WTC11 (cell line): Measurements from ENCODE around the gene PUS1. TPM values are rescaled to one million over a fixed set of nuclear protein-coding genes. Genes with fewer than 3 reads are reported as not detected.

Experiments
- ATAC-seq: fragments of 200-7000 bp; cut with Tn5 transposase; 2 replicates; pipeline ENCODE4 v1.10.0; 2021; ENCODE audit warnings: mild to moderate bottlenecking, moderate library complexity
- CTCF ChIA-PET: fragments of 300-600 bp; sonication (Branson Sonifier 250); formaldehyde crosslinking; loops from one replicate; lab custom pipeline; 2021; ENCODE audit warnings: antibody characterized with exemption; lab: Charles Lee
- POLR2A ChIA-PET: fragments of 350-600 bp; sonication (Branson Sonifier 250); formaldehyde crosslinking; loops from one replicate; lab custom pipeline; 2021; ENCODE audit warnings: antibody characterized with exemption; lab: Charles Lee
- DNase-seq: peaks from one replicate; pipeline ENCODE4 v3.0.0; 2021; ENCODE audit warnings: low spot score
- H3K27ac Mint-ChIP-seq: 2 replicates; pipeline ENCODE4 v1.8.0; 2021; ENCODE audit warnings: mixed read lengths
- H3K27me3 Mint-ChIP-seq: 2 replicates; pipeline ENCODE4 v1.8.0; 2021; ENCODE audit warnings: low read depth, mild to moderate bottlenecking, moderate library complexity, mixed read lengths
- H3K36me3 Mint-ChIP-seq: 2 replicates; pipeline ENCODE4 v1.8.0; 2021; ENCODE audit warnings: mixed read lengths
- H3K4me1 Mint-ChIP-seq: 2 replicates; pipeline ENCODE4 v1.8.0; 2022; ENCODE audit warnings: mixed read lengths
- H3K4me3 Mint-ChIP-seq: 2 replicates; pipeline ENCODE4 v1.8.0; 2021; ENCODE audit warnings: mild to moderate bottlenecking, moderate library complexity, mixed read lengths
- H3K9me3 Mint-ChIP-seq: 2 replicates; pipeline ENCODE4 v1.8.0; 2021; ENCODE audit warnings: mixed read lengths
- AR ChIP-seq: fragments of 250-450 bp; sonication (Bioruptor Pico); IDR thresholded peaks from 2 replicates; pipeline ENCODE4 v1.9.0; 2021; ENCODE audit warnings: mild to moderate bottlenecking
- ATF1 ChIP-seq: sonication (generic); formaldehyde crosslinking; IDR thresholded peaks from 2 replicates; pipeline ENCODE4 v1.8.1; 2023; ENCODE audit warnings: mild to moderate bottlenecking, moderate library complexity, missing genetic modification reagents
- ATF2 ChIP-seq: sonication (generic); formaldehyde crosslinking; IDR thresholded peaks from 2 replicates; pipeline ENCODE4 v1.8.1; 2022; ENCODE audit warnings: low read depth, missing genetic modification reagents, borderline replicate concordance
- ATF6 ChIP-seq: sonication (generic); formaldehyde crosslinking; IDR thresholded peaks from 2 replicates; pipeline ENCODE4 v1.8.1; 2023; ENCODE audit warnings: mild to moderate bottlenecking, missing genetic modification reagents
- FOXP1 ChIP-seq: sonication (generic); formaldehyde crosslinking; IDR thresholded peaks from 2 replicates; pipeline ENCODE4 v1.8.0; 2022; ENCODE audit warnings: missing genetic modification reagents, mild to moderate bottlenecking, moderate library complexity, borderline replicate concordance
- GRHL2 ChIP-seq: fragments of 250-450 bp; sonication (Bioruptor Pico); IDR thresholded peaks from 2 replicates; pipeline ENCODE4 v1.8.0; 2022; ENCODE audit warnings: mild to moderate bottlenecking, moderate library complexity; ENCODE audit not compliant: insufficient replicate concordance, severe bottlenecking
- GTF2I ChIP-seq: fragments of 250-450 bp; sonication (Bioruptor Pico); conservative IDR thresholded peaks from 2 replicates; pipeline ENCODE4 v1.4.0; 2021; ENCODE audit warnings: mild to moderate bottlenecking
- HMGA2 ChIP-seq: fragments of 250-450 bp; sonication (Bioruptor Pico); IDR thresholded peaks from 2 replicates; pipeline ENCODE4 v1.4.0; 2021; ENCODE audit warnings: mild to moderate bottlenecking, moderate library complexity
- JAZF1 ChIP-seq: fragments of 250-450 bp; sonication (Bioruptor Pico); IDR thresholded peaks from 2 replicates; pipeline ENCODE4 v1.9.0; 2021; ENCODE audit warnings: moderate library complexity, mild to moderate bottlenecking, inconsistent platforms
- OVOL2 ChIP-seq: fragments of 250-450 bp; sonication (Bioruptor Pico); IDR thresholded peaks from 2 replicates; pipeline ENCODE4 v1.9.0; 2021; ENCODE audit warnings: mild to moderate bottlenecking, borderline replicate concordance
- PRDM15 ChIP-seq: sonication (generic); formaldehyde crosslinking; IDR thresholded peaks from 2 replicates; pipeline ENCODE4 v1.8.0; 2022; ENCODE audit warnings: missing genetic modification reagents
- STAT6 ChIP-seq: sonication (generic); formaldehyde crosslinking; conservative IDR thresholded peaks from 2 replicates; pipeline ENCODE4 v1.8.1; 2023; ENCODE audit warnings: mild to moderate bottlenecking, low read depth, missing genetic modification reagents, moderate library complexity
- TEAD1 ChIP-seq: sonication (generic); formaldehyde crosslinking; IDR thresholded peaks from 2 replicates; pipeline ENCODE4 v1.8.0; 2022; ENCODE audit warnings: mild to moderate bottlenecking, missing genetic modification reagents
- ZNF317 ChIP-seq: sonication (generic); formaldehyde crosslinking; IDR thresholded peaks from 2 replicates; pipeline ENCODE4 v1.8.1; 2023; ENCODE audit warnings: low read depth, mild to moderate bottlenecking, moderate library complexity, missing genetic modification reagents, borderline replicate concordance
- ZSCAN18 ChIP-seq: fragments of 250-450 bp; sonication (Bioruptor Pico); IDR thresholded peaks from 2 replicates; pipeline ENCODE4 v2.1.2; 2022; ENCODE audit warnings: mild to moderate bottlenecking, moderate library complexity
- total RNA-seq: library from RNA; stranded (reverse); gene quantifications from 3 replicates; pipeline ENCODE4 v1.2.3, GENCODE V29; 2021

Gene PUS1
- total RNA-seq, 1 experiment from 2014 or later, result 97.4 TPM

GRCh38 chr12:131989021-131989420, 59.9 kb downstream of the PUS1 start:
- no peak overlapping the region for H3K4me3 Mint-ChIP-seq

More at GRCh38 chr12:131989021-131989420, 59.9 kb downstream of the PUS1 start:
- peaks cover 47% of the 10 kb centered on the region for H3K36me3 Mint-ChIP-seq
- peak overlapping the region; percentile 99 for H3K27ac Mint-ChIP-seq
- ChIA-PET CTCF (interaction anchor here (0.9 kb wide), 1 partner anchor 12 kb away, joined by 3 read pairs; no protein-coding TSS in a partner anchor), POLR2A (no interaction called here)
- H3K4me1 Mint-ChIP-seq, result peaks cover 49% of the 10 kb centered on the region
- ATAC-seq, result no peak
- H3K27me3 Mint-ChIP-seq, result no peaks in the 10 kb centered on the region
- no peak for DNase-seq
- TF ChIP-seq JAZF1 (CRISPR knock-in tag), result no peak
- TF ChIP-seq ATF2, result no peak
- no peak for TF ChIP-seq OVOL2
- TF ChIP-seq ZNF317 (CRISPR knock-in tag), result no peak
- no peak for TF ChIP-seq STAT6 (CRISPR knock-in tag)
- no peak for TF ChIP-seq AR
- TF ChIP-seq PRDM15 (CRISPR knock-in tag), result no peak
- TF ChIP-seq FOXP1 (CRISPR knock-in tag), result no peak
- TF ChIP-seq ZSCAN18 (CRISPR knock-in tag), result no peak
- no peak for TF ChIP-seq ATF1 (CRISPR knock-in tag)
- no peak for TF ChIP-seq GRHL2 (CRISPR knock-in tag)
- no peak for TF ChIP-seq GTF2I (CRISPR knock-in tag)
- TF ChIP-seq TEAD1 (CRISPR knock-in tag), result no peak
- no peak for TF ChIP-seq ATF6
- TF ChIP-seq HMGA2 (CRISPR knock-in tag), result no peak
- no peaks in the 10 kb centered on the region for H3K9me3 Mint-ChIP-seq
